ENCODE data around the gene TMPRSS2.

- TF ChIP-seq HNRNPL (IDR thresholded peaks at IDR 0.05; ENCODE audit: low read depth, low read length) (no peak), ZNF678 (CRISPR knock-in tag; IDR thresholded peaks at IDR 0.05) (no peak), RBM39 (IDR thresholded peaks at IDR 0.05; ENCODE audit: low read depth, low read length, poor library complexity, severe bottlenecking) (no peak), CTCF (CRISPR knock-in tag; IDR thresholded peaks at IDR 0.05) (no peak)
These were observed 20.9 kb downstream of the TMPRSS2 start for GRCh38 chr21:41487082-41487481.

Measured in HepG2 (cell line).